K562 (cell line): ENCODE data around the gene MLXIPL. TPM values are rescaled to one million over a fixed set of nuclear protein-coding genes. Genes with fewer than 3 reads are reported as not detected.

Experiments
- BRCA1 ChIP-seq, 2 experiments: fragments of 450-650 bp in 1 of 2; sonication (generic) in 1 of 2; formaldehyde crosslinking in 1 of 2; IDR thresholded peaks; 2 replicates each; pipeline versions ENCODE4 v1.5.0 to v1.6.1; 2017 to 2020; ENCODE audit warnings: mild to moderate bottlenecking in 1 of 2, missing genetic modification reagents in 1 of 2
- CBFA2T2 ChIP-seq: fragments of 450-650 bp; conservative IDR thresholded peaks from 2 replicates; pipeline ENCODE4 v1.6.1; 2017; ENCODE audit warnings: mild to moderate bottlenecking
- EHMT2 ChIP-seq: fragments of 450-650 bp; IDR thresholded peaks from 2 replicates; pipeline ENCODE4 v1.6.1; 2018; ENCODE audit warnings: antibody characterized with exemption
- ELF1 ChIP-seq: fragments of 200-800 bp; sonication (Bioruptor generic); IDR thresholded peaks from 2 replicates; pipeline ENCODE4 v1.6.1; 2016; ENCODE audit warnings: missing genetic modification characterization, missing compliant biosample characterization
- ESRRA ChIP-seq: fragments of 450-650 bp; IDR thresholded peaks from 2 replicates; pipeline ENCODE4 v1.6.1; 2014; ENCODE audit warnings: low read depth, mild to moderate bottlenecking, moderate library complexity, borderline replicate concordance
- GATAD2B ChIP-seq: fragments of 450-650 bp; IDR thresholded peaks from 2 replicates; pipeline ENCODE4 v1.6.1; 2017; ENCODE audit warnings: mild to moderate bottlenecking, borderline replicate concordance
- GTF3C2 ChIP-seq: IDR thresholded peaks from 3 replicates; pipeline ENCODE4 v1.6.1; 2011; ENCODE audit warnings: borderline replicate concordance, mild to moderate bottlenecking, moderate library complexity; ENCODE audit not compliant: insufficient read length; ENCODE audit errors: extremely low read depth
- KLF13 ChIP-seq: fragments of 450-650 bp; IDR thresholded peaks from 2 replicates; pipeline ENCODE4 v1.6.1; 2016; ENCODE audit warnings: missing genetic modification characterization, low read depth, mild to moderate bottlenecking, missing compliant biosample characterization, moderate library complexity, borderline replicate concordance
- LARP7 ChIP-seq: fragments of 450-650 bp; IDR thresholded peaks from 2 replicates; pipeline ENCODE4 v1.6.1; 2016
- MTF1 ChIP-seq: fragments of 250-450 bp; sonication (Bioruptor Pico); IDR thresholded peaks from 2 replicates; pipeline ENCODE4 v1.9.0; 2021; ENCODE audit warnings: moderate library complexity, mild to moderate bottlenecking, inconsistent platforms, borderline replicate concordance
- PHF8 ChIP-seq: fragments of 200-600 bp; sonication (generic); IDR thresholded peaks from 2 replicates; pipeline ENCODE4 v1.6.1; 2012; ENCODE audit warnings: mixed run types, mild to moderate bottlenecking, inconsistent platforms, low read length, moderate library complexity, borderline replicate concordance
- PRMT5 ChIP-seq: sonication (generic); formaldehyde crosslinking; IDR thresholded peaks from 2 replicates; pipeline ENCODE4 v1.5.0; 2020; ENCODE audit warnings: missing genetic modification reagents
- RNF219 ChIP-seq: fragments of 250-450 bp; sonication (Bioruptor Pico); IDR thresholded peaks from 2 replicates; pipeline ENCODE4 v1.5.0; 2022; ENCODE audit warnings: mild to moderate bottlenecking
- SMARCB1 ChIP-seq: IDR thresholded peaks from 2 replicates; pipeline ENCODE4 v1.6.1; 2011; ENCODE audit warnings: improper control_type of control experiment, low read depth; ENCODE audit not compliant: insufficient read length
- SRF ChIP-seq, 2 experiments: fragments of 250-450, 450-650 bp in 1 of 2; sonication (Bioruptor Pico) in 1 of 2; sonication (generic) in 1 of 2; formaldehyde crosslinking; IDR thresholded peaks; 2 replicates each; pipeline versions ENCODE4 v1.5.0 to v1.5.1; 2020 to 2022; ENCODE audit warnings: mild to moderate bottlenecking in 1 of 2, missing genetic modification reagents in 1 of 2
- TBL1XR1 ChIP-seq, 2 experiments: IDR thresholded peaks; 2 replicates each; pipeline ENCODE4 v1.6.1; 2012; ENCODE audit warnings: improper control_type of control experiment in 2 of 2, low read length in 2 of 2, mild to moderate bottlenecking in 1 of 2
- ZFP36 ChIP-seq: fragments of 150-350 bp; IDR thresholded peaks from 2 replicates; pipeline ENCODE4 v1.6.1; 2018; ENCODE audit warnings: low read length, low read depth; ENCODE audit not compliant: partially characterized antibody
- ZNF124 ChIP-seq: sonication (generic); formaldehyde crosslinking; IDR thresholded peaks from 2 replicates; pipeline ENCODE4 v1.8.1; 2022; ENCODE audit warnings: missing genetic modification reagents
- ZNF175 ChIP-seq: fragments of 200-800 bp; sonication (Bioruptor generic); IDR thresholded peaks from 2 replicates; pipeline ENCODE4 v1.6.1; 2016; ENCODE audit warnings: low read depth, mild to moderate bottlenecking, missing genetic modification characterization, missing compliant biosample characterization
- ZNF551 ChIP-seq: fragments of 250-450 bp; sonication (Bioruptor Pico); IDR thresholded peaks from 2 replicates; pipeline ENCODE4 v1.5.0; 2021; ENCODE audit warnings: mild to moderate bottlenecking, moderate library complexity
- polyA plus RNA-seq, 8 experiments: library from polyadenylated mRNA; depleted of rRNA in 4 of 8; stranded (reverse) in 5 of 8; unstranded in 3 of 8; fragments of >200 nt; fragmentation: Nextera tagmentation in 2 of 8; fragmentation: Illumina TruSeq in 1 of 8; extraction: Ambion mirVana in 2 of 8; extraction: Trizol in 1 of 8; gene quantifications; 2 replicates each; pipeline versions ENCODE4 v1.2.1 to v1.2.3, GENCODE V29; 2011 to 2014; ENCODE audit warnings: inconsistent platforms in 1 of 8, missing spikeins in 1 of 8
- total RNA-seq, 7 experiments: library from RNA; depleted of rRNA in 6 of 7; stranded (reverse); fragments of >200 nt in 6 of 7; fragmentation: Illumina TruSeq in 2 of 7; extraction: Trizol in 2 of 7; gene quantifications; 2 replicates each; pipeline versions ENCODE4 v1.2.1 to v1.2.3, GENCODE V29; 2011 to 2021; ENCODE audit warnings: low replicate concordance in 1 of 7
- TF ChIP-seq, protein P1 (sequence below): fragments of 250-450 bp; sonication (Bioruptor Pico); IDR thresholded peaks from 2 replicates; pipeline ENCODE4 v1.8.0; 2022; ENCODE audit warnings: moderate library complexity, mild to moderate bottlenecking, inconsistent platforms
- TF ChIP-seq, protein P2 (sequence below): sonication (generic); formaldehyde crosslinking; IDR thresholded peaks from 2 replicates; pipeline ENCODE4 v1.8.0; 2022; ENCODE audit warnings: missing genetic modification reagents, mild to moderate bottlenecking, borderline replicate concordance

The MLXIPL gene
- total and polyA plus RNA-seq, 9 of the 15 experiments (the other 6 are each of a cell fraction or from before 2014, with no cell fraction given), result 0.11 to 18.4 (median 1.4) TPM

- TF ChIP-seq GTF3C2 (no peak), SRF (CRISPR knock-in tag; IDR thresholded peaks at IDR 0.05) (no peak), PHF8 (no peak), TBL1XR1 (IDR thresholded peaks at IDR 0.05; ENCODE audit: low read length in 2 of 2) (peak; percentile 80 to 83; a peak in 3 of 4 replicates), CBFA2T2 (peak; percentile 91), BRCA1 (IDR thresholded peaks at IDR 0.05) (no peak), BRCA1 (CRISPR knock-in tag; IDR thresholded peaks at IDR 0.05) (no peak), LARP7 (0 out of 2 replicates have a peak, but pooled peaks have one; percentile 10), EHMT2 (peak; percentile 48; the same call in 1 of the 2 replicates), ZNF175 (CRISPR knock-in tag) (peak; percentile 47; the same call in 1 of the 2 replicates), ZNF551 (CRISPR knock-in tag) (no peak), KLF13 (no peak), ESRRA (peak; percentile 78), RNF219 (CRISPR knock-in tag) (no peak), ZNF124 (CRISPR knock-in tag) (no peak), SMARCB1 (no peak), ZFP36 (peak; percentile 7), GATAD2B (peak; percentile 22; the same call in 1 of the 2 replicates), PRMT5 (CRISPR knock-in tag) (no peak), MTF1 (CRISPR knock-in tag) (no peak), ELF1 (tag) (no peak)
- TF ChIP-seq, protein P1, sequence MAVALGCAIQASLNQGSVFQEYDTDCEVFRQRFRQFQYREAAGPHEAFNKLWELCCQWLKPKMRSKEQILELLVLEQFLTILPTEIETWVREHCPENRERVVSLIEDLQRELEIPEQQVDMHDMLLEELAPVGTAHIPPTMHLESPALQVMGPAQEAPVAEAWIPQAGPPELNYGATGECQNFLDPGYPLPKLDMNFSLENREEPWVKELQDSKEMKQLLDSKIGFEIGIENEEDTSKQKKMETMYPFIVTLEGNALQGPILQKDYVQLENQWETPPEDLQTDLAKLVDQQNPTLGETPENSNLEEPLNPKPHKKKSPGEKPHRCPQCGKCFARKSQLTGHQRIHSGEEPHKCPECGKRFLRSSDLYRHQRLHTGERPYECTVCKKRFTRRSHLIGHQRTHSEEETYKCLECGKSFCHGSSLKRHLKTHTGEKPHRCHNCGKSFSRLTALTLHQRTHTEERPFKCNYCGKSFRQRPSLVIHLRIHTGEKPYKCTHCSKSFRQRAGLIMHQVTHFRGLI, result no peak
- TF ChIP-seq, protein P2, sequence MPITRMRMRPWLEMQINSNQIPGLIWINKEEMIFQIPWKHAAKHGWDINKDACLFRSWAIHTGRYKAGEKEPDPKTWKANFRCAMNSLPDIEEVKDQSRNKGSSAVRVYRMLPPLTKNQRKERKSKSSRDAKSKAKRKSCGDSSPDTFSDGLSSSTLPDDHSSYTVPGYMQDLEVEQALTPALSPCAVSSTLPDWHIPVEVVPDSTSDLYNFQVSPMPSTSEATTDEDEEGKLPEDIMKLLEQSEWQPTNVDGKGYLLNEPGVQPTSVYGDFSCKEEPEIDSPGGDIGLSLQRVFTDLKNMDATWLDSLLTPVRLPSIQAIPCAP (CRISPR knock-in tag), result no peak
These were observed 51.5 kb downstream of the MLXIPL start (continued) for GRCh38 chr7:73572767-73573186.
